WTC11 (cell line): ENCODE measurements around the gene GPC5. TPM values are rescaled to one million over a fixed set of nuclear protein-coding genes. Genes with fewer than 3 reads are reported as not detected.

ENCODE experiments used
- ATAC-seq: fragments of 200-7000 bp; cut with Tn5 transposase; 2 replicates; pipeline ENCODE4 v1.10.0; 2021; ENCODE audit warnings: mild to moderate bottlenecking, moderate library complexity
- CTCF ChIA-PET: fragments of 300-600 bp; sonication (Branson Sonifier 250); formaldehyde crosslinking; loops from one replicate; lab custom pipeline; 2021; ENCODE audit warnings: antibody characterized with exemption; lab: Charles Lee
- POLR2A ChIA-PET: fragments of 350-600 bp; sonication (Branson Sonifier 250); formaldehyde crosslinking; loops from one replicate; lab custom pipeline; 2021; ENCODE audit warnings: antibody characterized with exemption; lab: Charles Lee
- DNase-seq: peaks from one replicate; pipeline ENCODE4 v3.0.0; 2021; ENCODE audit warnings: low spot score
- H3K27ac Mint-ChIP-seq: 2 replicates; pipeline ENCODE4 v1.8.0; 2021; ENCODE audit warnings: mixed read lengths
- H3K27me3 Mint-ChIP-seq: 2 replicates; pipeline ENCODE4 v1.8.0; 2021; ENCODE audit warnings: low read depth, mild to moderate bottlenecking, moderate library complexity, mixed read lengths
- H3K36me3 Mint-ChIP-seq: 2 replicates; pipeline ENCODE4 v1.8.0; 2021; ENCODE audit warnings: mixed read lengths
- H3K4me1 Mint-ChIP-seq: 2 replicates; pipeline ENCODE4 v1.8.0; 2022; ENCODE audit warnings: mixed read lengths
- H3K4me3 Mint-ChIP-seq: 2 replicates; pipeline ENCODE4 v1.8.0; 2021; ENCODE audit warnings: mild to moderate bottlenecking, moderate library complexity, mixed read lengths
- H3K9me3 Mint-ChIP-seq: 2 replicates; pipeline ENCODE4 v1.8.0; 2021; ENCODE audit warnings: mixed read lengths
- E2F5 ChIP-seq: sonication (generic); formaldehyde crosslinking; IDR thresholded peaks from 2 replicates; pipeline ENCODE4 v1.8.1; 2022; ENCODE audit warnings: mild to moderate bottlenecking, moderate library complexity, missing genetic modification reagents
- ELF4 ChIP-seq: sonication (generic); formaldehyde crosslinking; IDR thresholded peaks from 2 replicates; pipeline ENCODE4 v1.8.1; 2022; ENCODE audit warnings: low read depth, mild to moderate bottlenecking, moderate library complexity, missing genetic modification reagents
- ETV6 ChIP-seq: sonication (generic); formaldehyde crosslinking; IDR thresholded peaks from 2 replicates; pipeline ENCODE4 v1.8.1; 2022; ENCODE audit warnings: mild to moderate bottlenecking, missing genetic modification reagents
- HMGXB4 ChIP-seq: sonication (generic); formaldehyde crosslinking; IDR thresholded peaks from 2 replicates; pipeline ENCODE4 v1.8.1; 2023; ENCODE audit warnings: mild to moderate bottlenecking, moderate library complexity, missing genetic modification reagents
- JUN ChIP-seq: sonication (generic); formaldehyde crosslinking; IDR thresholded peaks from 2 replicates; pipeline ENCODE4 v1.8.0; 2023; ENCODE audit warnings: mild to moderate bottlenecking, missing genetic modification reagents
- NFATC4 ChIP-seq: fragments of 250-450 bp; sonication (Bioruptor Pico); IDR thresholded peaks from 2 replicates; pipeline ENCODE4 v1.9.0; 2021; ENCODE audit warnings: mild to moderate bottlenecking
- NFYB ChIP-seq: sonication (generic); formaldehyde crosslinking; conservative IDR thresholded peaks from 2 replicates; pipeline ENCODE4 v1.8.0; 2022; ENCODE audit warnings: low read depth, missing genetic modification reagents
- NR3C1 ChIP-seq: sonication (generic); formaldehyde crosslinking; conservative IDR thresholded peaks from 2 replicates; pipeline ENCODE4 v1.8.1; 2023; ENCODE audit warnings: low read depth, mild to moderate bottlenecking, missing genetic modification reagents
- PRDM15 ChIP-seq: sonication (generic); formaldehyde crosslinking; IDR thresholded peaks from 2 replicates; pipeline ENCODE4 v1.8.0; 2022; ENCODE audit warnings: missing genetic modification reagents
- PREB ChIP-seq: sonication (generic); formaldehyde crosslinking; IDR thresholded peaks from 2 replicates; pipeline ENCODE4 v1.8.1; 2022; ENCODE audit warnings: mild to moderate bottlenecking, missing genetic modification reagents, moderate library complexity, borderline replicate concordance
- PRRX2 ChIP-seq: fragments of 250-450 bp; sonication (Bioruptor Pico); IDR thresholded peaks from 2 replicates; pipeline ENCODE4 v1.8.0; 2021; ENCODE audit warnings: mild to moderate bottlenecking
- RELA ChIP-seq: sonication (generic); formaldehyde crosslinking; IDR thresholded peaks from 2 replicates; pipeline ENCODE4 v1.8.1; 2022; ENCODE audit warnings: missing genetic modification reagents, mild to moderate bottlenecking, borderline replicate concordance
- SMAD3 ChIP-seq: sonication (generic); formaldehyde crosslinking; IDR thresholded peaks from 2 replicates; pipeline ENCODE4 v1.8.0; 2022; ENCODE audit warnings: missing genetic modification reagents, mild to moderate bottlenecking, borderline replicate concordance
- SMAD4 ChIP-seq: sonication (generic); formaldehyde crosslinking; IDR thresholded peaks from 2 replicates; pipeline ENCODE4 v1.8.0; 2022; ENCODE audit warnings: mild to moderate bottlenecking, missing genetic modification reagents
- SP1 ChIP-seq: sonication (generic); formaldehyde crosslinking; conservative IDR thresholded peaks from 2 replicates; pipeline ENCODE4 v1.8.1; 2022; ENCODE audit warnings: missing genetic modification reagents
- ZBTB43 ChIP-seq: sonication (generic); formaldehyde crosslinking; IDR thresholded peaks from 2 replicates; pipeline ENCODE4 v1.8.1; 2023; ENCODE audit warnings: mild to moderate bottlenecking, missing genetic modification reagents
- ZNF219 ChIP-seq: sonication (generic); formaldehyde crosslinking; IDR thresholded peaks from 2 replicates; pipeline ENCODE4 v1.8.0; 2023; ENCODE audit warnings: missing genetic modification reagents, mild to moderate bottlenecking, borderline replicate concordance
- ZNF281 ChIP-seq: sonication (generic); formaldehyde crosslinking; IDR thresholded peaks from 2 replicates; pipeline ENCODE4 v1.8.0; 2023; ENCODE audit warnings: mild to moderate bottlenecking, missing genetic modification reagents
- ZNF512 ChIP-seq: sonication (generic); formaldehyde crosslinking; IDR thresholded peaks from 2 replicates; pipeline ENCODE4 v1.8.1; 2022; ENCODE audit warnings: missing genetic modification reagents, borderline replicate concordance
- total RNA-seq: library from RNA; stranded (reverse); gene quantifications from 3 replicates; pipeline ENCODE4 v1.2.3, GENCODE V29; 2021

GPC5 gene
- total RNA-seq, 1 experiment from 2014 or later: 0.46 TPM

- ATAC-seq: no peak
- CTCF ChIA-PET: no interaction called here
- Mint-ChIP-seq H3K36me3 (no peaks in the 10 kb centered on the region), H3K4me3 (no peak overlapping the region), H3K27ac (no peak overlapping the region), H3K9me3 (peaks cover 5% of the 10 kb centered on the region; the same call in 1 of the 2 replicates)
- TF ChIP-seq PRRX2 (CRISPR knock-in tag): no peak
- no peak for TF ChIP-seq NFATC4 (CRISPR knock-in tag)
- no peak for TF ChIP-seq ELF4 (CRISPR knock-in tag)
- no peak for TF ChIP-seq HMGXB4 (CRISPR knock-in tag)
- no peak for TF ChIP-seq JUN
- no peak for TF ChIP-seq PREB (CRISPR knock-in tag)
- no peak for TF ChIP-seq ZNF512 (CRISPR knock-in tag)
- no peak for TF ChIP-seq ZNF281 (CRISPR knock-in tag)
- TF ChIP-seq PRDM15 (CRISPR knock-in tag): no peak
- no peak for TF ChIP-seq E2F5
- no peak for TF ChIP-seq SP1 (CRISPR knock-in tag)
- TF ChIP-seq NFYB (CRISPR knock-in tag): no peak
- no peak for TF ChIP-seq ETV6 (CRISPR knock-in tag)
- no peak for TF ChIP-seq NR3C1
- TF ChIP-seq SMAD3 (CRISPR knock-in tag): no peak
- no peak for TF ChIP-seq RELA
- TF ChIP-seq SMAD4 (CRISPR knock-in tag): no peak
- no peak for TF ChIP-seq ZNF219 (CRISPR knock-in tag)
- no peak for TF ChIP-seq ZBTB43
- TF ChIP-seq, all 79 proteins: peak for 0
- Mint-ChIP-seq H3K27me3 (no peaks in the 10 kb centered on the region), H3K4me1 (no peaks in the 10 kb centered on the region)
- POLR2A ChIA-PET: no interaction called here
- DNase-seq: no peak
Measured at GRCh38 chr13:92097337-92097903, 699.0 kb downstream of the GPC5 start.
